HG02610 (cell line): ENCODE data around the gene ADAMTS7.
"Not testable (repeated sequence)": the region's sequence is repeated elsewhere in the genome, so short reads cannot be mapped to it uniquely, and the experiment has no call there.

ENCODE experiments used
- ATAC-seq: cut with Tn5 transposase; IDR thresholded peaks from one replicate; pipeline ENCODE4 v1.9.1; 2021; ENCODE audit warnings: mild to moderate bottlenecking, moderate library complexity; ENCODE audit not compliant: unreplicated experiment

ADAMTS7 gene

GRCh38 chr15:78732634-78733033 is 78.6 kb downstream of the ADAMTS7 start:
- ATAC-seq, result no peak

GRCh38 chr15:78730955-78731354 is 80.3 kb downstream of the ADAMTS7 start:
- no peak for ATAC-seq

GRCh38 chr15:78728427-78728826 is 82.8 kb downstream of the ADAMTS7 start:
- ATAC-seq, result not testable (repeated sequence)

GRCh38 chr15:78727561-78727960 is 83.7 kb downstream of the ADAMTS7 start:
- no peak for ATAC-seq

- no peak for ATAC-seq
These were observed 84.3 kb downstream of the ADAMTS7 start for GRCh38 chr15:78726870-78727551.

- ATAC-seq, result not testable (repeated sequence)
These were observed 91.3 kb downstream of the ADAMTS7 start for GRCh38 chr15:78719819-78720450.

GRCh38 chr15:78718837-78719236 is 92.4 kb downstream of the ADAMTS7 start:
- ATAC-seq, result no peak

- no peak for ATAC-seq
These were observed 93.2 kb downstream of the ADAMTS7 start for GRCh38 chr15:78717956-78718656.

GRCh38 chr15:78716651-78717050 is 94.6 kb downstream of the ADAMTS7 start:
- no peak for ATAC-seq

GRCh38 chr15:78715930-78716329 is 95.3 kb downstream of the ADAMTS7 start:
- ATAC-seq, result no peak

- no peak for ATAC-seq
These were observed 95.8 kb downstream of the ADAMTS7 start for GRCh38 chr15:78715434-78715833.

GRCh38 chr15:78714890-78715289 is 96.4 kb downstream of the ADAMTS7 start:
- ATAC-seq, result no peak

- ATAC-seq, result no peak
These were observed 98.3 kb downstream of the ADAMTS7 start for GRCh38 chr15:78712797-78713515.

GRCh38 chr15:78711638-78712037 is 99.6 kb downstream of the ADAMTS7 start:
- no peak for ATAC-seq

GRCh38 chr15:78709263-78709882 is 101.9 kb downstream of the ADAMTS7 start:
- ATAC-seq, result no peak
